Measurements from ENCODE around the gene PIGZ. TPM values are rescaled to one million over a fixed set of nuclear protein-coding genes. Genes with fewer than 3 reads are reported as not detected.

PIGZ gene
- total RNA-seq, 1 experiment from 2014 or later, result 1.4 TPM

DNA sequence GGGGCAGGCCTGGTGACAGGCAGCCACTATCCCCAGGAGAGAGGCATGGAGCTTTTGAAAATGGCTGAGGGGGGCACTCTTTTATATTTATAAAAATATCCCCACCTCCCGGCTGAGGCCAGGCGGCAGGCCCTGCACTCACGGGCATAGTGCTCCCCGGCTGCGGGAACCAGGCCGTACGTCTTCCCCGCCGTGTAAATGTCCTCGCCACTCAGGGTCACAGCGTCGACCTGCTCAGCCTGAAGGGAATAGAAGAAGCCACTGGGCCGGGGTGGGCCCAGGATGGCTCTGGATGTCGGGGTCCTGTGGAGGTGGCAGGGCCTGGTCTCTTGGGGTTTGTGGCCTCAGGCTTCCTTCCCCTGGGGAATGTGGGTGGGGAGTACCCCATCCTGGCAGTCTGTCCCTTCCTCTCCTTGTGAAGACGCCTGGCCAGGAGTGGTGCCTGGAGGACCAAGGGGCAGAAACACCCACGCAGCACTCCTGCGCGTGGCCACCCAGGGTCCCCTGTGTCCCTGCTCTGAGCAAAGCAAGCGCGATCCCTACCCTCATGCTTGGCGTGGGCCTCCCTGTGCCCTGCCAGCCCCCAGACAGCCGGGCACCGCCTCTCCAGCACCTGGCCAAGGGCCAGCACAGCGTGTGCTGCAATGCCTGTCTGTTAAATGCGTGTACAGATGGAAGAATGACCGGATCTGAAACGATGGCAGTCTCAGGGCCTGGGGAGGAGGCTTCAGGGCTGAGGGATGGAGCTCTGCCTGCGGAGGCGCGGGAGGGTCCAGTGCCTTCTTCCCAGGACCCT, 42.1 kb upstream of the PIGZ start:
- no TSS peak for BruUV-seq (replicated peaks)
- Histone ChIP-seq H3K9ac (ENCODE audit: low read length) (no peak overlapping the region), H2AFZ (ENCODE audit: low read depth, low read length, poor library complexity, severe bottlenecking) (no peak overlapping the region), H3K36me3 (ENCODE audit: control insufficient read depth in 1 of 2, insufficient read depth in 2 of 2, low read length in 2 of 2) (no peaks in the 10 kb centered on the region), H3K27ac (ENCODE audit: low read depth, low read length) (no peak overlapping the region), H3K9me3 (ENCODE audit: control insufficient read depth in 1 of 2, insufficient read depth in 1 of 2, low read depth in 1 of 2, low read length in 2 of 2) (no peaks in the 10 kb centered on the region), H3K4me2 (ENCODE audit: low read length) (no peak overlapping the region), H3K4me3 (replicated peaks in 1 of 2; ENCODE audit: low read depth in 1 of 2, low read length in 2 of 2) (no peak overlapping the region), H3K27me3 (ENCODE audit: insufficient read depth, low read length) (no peaks in the 10 kb centered on the region), H3K4me1 (ENCODE audit: control insufficient read depth in 1 of 2, insufficient read depth in 2 of 2, low read length in 2 of 2) (peaks cover 5 to 17% of the 10 kb centered on the region in 2 experiments; a peak in 3 of 4 replicates), H4K20me1 (ENCODE audit: insufficient read depth) (no peaks in the 10 kb centered on the region), H3K79me2 (ENCODE audit: insufficient read depth, low read length) (no peaks in the 10 kb centered on the region), H3K9me2 (ENCODE audit: insufficient read depth) (no peaks in the 10 kb centered on the region)
- ChIA-PET RAD21 (ENCODE audit: low non-redundant PET in 1 of 2, low total read pairs in 2 of 2, uncharacterized antibody in 2 of 2, unreplicated experiment in 2 of 2) (no interaction called here), CTCF (interaction anchor here (1.2 kb wide), 1 partner anchor 19 kb away, joined by 4 read pairs; the partner anchor contains the start of gene MELTF), POLR2A (no interaction called here)
- no peak for ATAC-seq
- DNase-seq (ENCODE audit: low read depth, low spot score), result no peak
- intact Hi-C loops (cut with micrococcal nuclease), result no loop called here
- no peak for TF ChIP-seq JUND (IDR thresholded peaks at IDR 0.05)
- no peak for TF ChIP-seq TCF7L2 (IDR thresholded peaks at IDR 0.05; ENCODE audit: borderline replicate concordance, extremely low read depth, insufficient read depth, insufficient read length)
- TF ChIP-seq ZFX (IDR thresholded peaks at IDR 0.05), result no peak
- TF ChIP-seq FOSL1 (IDR thresholded peaks at IDR 0.05; ENCODE audit: low read depth), result no peak
- TF ChIP-seq EZH2phosphoT487 (IDR thresholded peaks at IDR 0.05; ENCODE audit: borderline replicate concordance), result no peak
- no peak for TF ChIP-seq REST (IDR thresholded peaks at IDR 0.05; ENCODE audit: low read depth)
- no peak for TF ChIP-seq EGR1 (IDR thresholded peaks at IDR 0.05; ENCODE audit: low read depth)
- TF ChIP-seq POLR2AphosphoS5 (IDR thresholded peaks at IDR 0.05; ENCODE audit: low read depth, low read length), result no peak
- no peak for TF ChIP-seq SRF (IDR thresholded peaks at IDR 0.05; ENCODE audit: low read depth)
- no peak for TF ChIP-seq EZH2 (IDR thresholded peaks at IDR 0.05)
- TF ChIP-seq SIN3A (IDR thresholded peaks at IDR 0.05; ENCODE audit: low read depth), result no peak
- no peak for TF ChIP-seq ATF3 (IDR thresholded peaks at IDR 0.05)
- no peak for TF ChIP-seq ZNF274 (IDR thresholded peaks at IDR 0.05; ENCODE audit: low read depth, low read length)
- TF ChIP-seq YY1 (IDR thresholded peaks at IDR 0.05; ENCODE audit: extremely low read depth, insufficient replicate concordance, low read depth, low read length), result no peak
- TF ChIP-seq POLR2A (IDR thresholded peaks at IDR 0.05; ENCODE audit: borderline replicate concordance, extremely low read depth, insufficient read depth, insufficient read length), result no peak
- no peak for TF ChIP-seq ELF1 (IDR thresholded peaks at IDR 0.05; ENCODE audit: borderline replicate concordance, low read depth)
- no peak for TF ChIP-seq CEBPB (IDR thresholded peaks at IDR 0.05; ENCODE audit: low read depth)
- no peak for TF ChIP-seq RAD21 (IDR thresholded peaks at IDR 0.05; ENCODE audit: low read depth)
- no peak for TF ChIP-seq ZBTB33 (IDR thresholded peaks at IDR 0.05; ENCODE audit: extremely low read depth, insufficient replicate concordance, low read length)
- TF ChIP-seq SP1 (IDR thresholded peaks at IDR 0.05; ENCODE audit: low read depth), result no peak

Data from HCT116 (cell line).